Measurements from ENCODE around the gene NDUFB10. TPM values are rescaled to one million over a fixed set of nuclear protein-coding genes. Genes with fewer than 3 reads are reported as not detected.

NDUFB10 gene
- polyA plus RNA-seq, 1 donor = 145 TPM

DNA sequence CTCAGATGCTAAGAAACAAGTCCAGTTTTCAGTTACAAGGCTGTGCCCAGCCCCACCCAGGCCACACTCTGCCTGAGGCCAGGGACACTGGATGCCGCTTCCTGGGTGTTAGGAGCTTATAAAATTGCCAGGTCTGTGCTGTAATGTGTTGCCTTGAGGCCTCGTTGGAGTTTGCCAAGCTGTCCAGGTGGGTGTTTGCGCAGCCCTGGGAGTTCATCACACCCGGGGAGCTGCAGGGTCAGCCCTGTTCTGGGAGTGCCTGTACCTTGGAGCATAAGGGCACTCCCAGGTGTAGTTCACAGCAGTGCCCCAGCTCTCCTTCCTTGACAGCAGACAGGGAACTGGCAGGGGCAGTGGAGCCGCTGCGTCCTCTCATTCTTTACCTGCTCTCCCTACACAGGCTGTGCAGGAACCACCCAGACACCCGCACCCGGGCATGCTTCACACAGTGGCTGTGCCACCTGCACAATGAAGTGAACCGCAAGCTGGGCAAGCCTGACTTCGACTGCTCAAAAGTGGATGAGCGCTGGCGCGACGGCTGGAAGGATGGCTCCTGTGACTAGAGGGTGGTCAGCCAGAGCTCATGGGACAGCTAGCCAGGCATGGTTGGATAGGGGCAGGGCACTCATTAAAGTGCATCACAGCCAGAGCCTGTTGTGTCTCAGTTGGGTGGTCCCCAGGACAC is 26.3 kb downstream of the NDUFB10 start:
- no peak for DNase-seq

GRCh38 chr16:1987198-1987597 is 27.9 kb downstream of the NDUFB10 start:
- DNase-seq = no peak

GRCh38 chr16:1989209-1990100 is 30.1 kb downstream of the NDUFB10 start, which contains the start of gene SYNGR3:
Gene SYNGR3, plus strand, starts transcription at chr16:1989970. Its CDS starts 133 bp downstream, at chr16:1990103.
- DNase-seq = no peak

DNA sequence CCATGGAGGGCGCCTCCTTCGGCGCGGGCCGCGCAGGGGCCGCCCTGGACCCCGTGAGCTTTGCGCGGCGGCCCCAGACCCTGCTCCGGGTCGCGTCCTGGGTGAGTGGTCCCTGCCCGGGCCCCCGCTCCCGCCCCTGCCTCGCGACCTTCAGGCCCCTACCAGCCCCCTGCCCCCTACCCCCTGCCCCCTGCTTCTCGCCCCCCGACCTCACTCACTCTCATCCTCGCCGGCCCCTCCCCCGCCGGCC is 30.7 kb downstream of the NDUFB10 start:
- no peak for DNase-seq

DNA sequence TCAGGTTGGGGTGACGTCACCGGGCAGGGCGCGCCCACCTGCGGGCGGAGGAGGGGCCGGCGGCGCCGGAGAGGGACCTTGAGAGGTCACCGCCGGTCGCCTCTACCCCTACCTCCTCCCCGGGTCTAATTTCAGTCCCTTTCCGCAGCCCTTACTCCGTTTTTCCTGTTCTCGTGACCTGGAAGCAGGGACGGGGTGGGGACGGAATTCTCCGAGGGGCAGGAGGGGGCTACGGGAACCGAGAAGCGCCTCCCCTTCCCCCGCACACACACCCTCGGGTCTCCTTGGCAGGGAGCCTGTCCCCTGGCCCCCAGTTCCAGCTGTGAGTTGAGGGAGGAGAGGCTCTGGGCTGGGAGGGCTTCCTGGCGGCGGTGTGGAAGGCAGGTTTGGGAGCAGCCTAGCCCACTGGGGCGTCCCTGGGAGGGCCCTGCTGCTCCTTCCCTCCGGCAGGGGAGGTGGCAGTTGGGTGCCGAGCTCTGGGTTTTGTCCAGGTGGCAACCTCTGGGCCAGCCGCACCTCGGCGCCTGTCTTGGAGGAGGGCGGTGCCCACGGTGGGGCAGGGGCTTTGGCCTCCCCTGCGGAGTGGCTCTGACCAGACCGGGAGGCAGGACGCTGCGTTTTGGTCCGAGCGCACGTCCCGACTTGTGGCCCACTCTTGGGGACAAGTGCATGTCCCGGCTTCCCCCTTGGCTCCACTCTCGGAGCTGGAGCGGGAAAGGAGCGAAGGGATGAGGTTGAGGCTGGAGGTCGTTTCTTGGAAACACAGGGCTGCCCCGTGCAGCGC is 31.2 kb downstream of the NDUFB10 start:
- no peak for DNase-seq

GRCh38 chr16:1991135-1991551 is 31.8 kb downstream of the NDUFB10 start:
- DNase-seq = no peak

GRCh38 chr16:1991588-1991947 is 32.2 kb downstream of the NDUFB10 start:
- no peak for DNase-seq

DNA sequence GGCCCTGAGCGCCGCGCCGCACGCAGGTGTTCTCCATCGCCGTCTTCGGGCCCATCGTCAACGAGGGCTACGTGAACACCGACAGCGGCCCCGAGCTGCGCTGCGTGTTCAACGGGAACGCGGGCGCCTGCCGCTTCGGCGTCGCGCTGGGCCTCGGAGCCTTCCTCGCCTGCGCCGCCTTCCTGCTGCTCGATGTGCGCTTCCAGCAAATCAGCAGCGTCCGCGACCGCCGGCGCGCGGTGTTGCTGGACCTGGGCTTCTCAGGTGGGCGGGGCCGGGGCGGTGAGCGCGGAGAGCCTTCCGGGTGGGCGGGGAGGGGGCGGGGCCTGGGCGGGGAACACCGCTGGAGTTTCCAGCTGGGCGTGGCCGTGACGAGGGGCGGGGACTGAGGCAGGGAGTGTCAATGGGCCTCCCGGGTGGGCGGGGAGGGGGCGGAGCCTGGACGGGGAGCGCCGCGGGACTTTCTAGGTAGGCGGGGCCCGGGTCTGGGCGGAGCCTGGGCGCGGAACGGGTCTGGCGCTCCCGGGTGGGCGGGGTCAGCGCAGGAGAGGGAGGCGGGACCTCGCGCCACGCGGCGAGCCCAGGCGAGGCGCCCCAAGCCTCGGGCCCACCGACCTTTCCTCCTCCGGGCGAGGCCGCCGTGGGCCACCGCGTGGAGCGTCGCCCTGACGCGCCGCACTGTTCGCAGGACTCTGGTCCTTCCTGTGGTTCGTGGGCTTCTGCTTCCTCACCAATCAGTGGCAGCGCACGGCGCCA is 32.8 kb downstream of the NDUFB10 start:
- peak; percentile 85 for DNase-seq

- DNase-seq = no peak
Measured at GRCh38 chr16:1992704-1993317, 33.5 kb downstream of the NDUFB10 start.

GRCh38 chr16:1993731-1994131 is 34.4 kb downstream of the NDUFB10 start:
- DNase-seq = no peak

- DNase-seq = no peak
Measured at GRCh38 chr16:1997494-1998359, 38.4 kb downstream of the NDUFB10 start.

- DNase-seq = no peak
Measured at GRCh38 chr16:1998360-1998835, 39.1 kb downstream of the NDUFB10 start.

- DNase-seq = no peak
Measured at GRCh38 chr16:1998852-1999801, 39.8 kb downstream of the NDUFB10 start.

GRCh38 chr16:1999866-2000514 is 40.7 kb downstream of the NDUFB10 start:
- no peak for DNase-seq

GRCh38 chr16:2001035-2001434 is 41.7 kb downstream of the NDUFB10 start:
- DNase-seq = no peak

DNA sequence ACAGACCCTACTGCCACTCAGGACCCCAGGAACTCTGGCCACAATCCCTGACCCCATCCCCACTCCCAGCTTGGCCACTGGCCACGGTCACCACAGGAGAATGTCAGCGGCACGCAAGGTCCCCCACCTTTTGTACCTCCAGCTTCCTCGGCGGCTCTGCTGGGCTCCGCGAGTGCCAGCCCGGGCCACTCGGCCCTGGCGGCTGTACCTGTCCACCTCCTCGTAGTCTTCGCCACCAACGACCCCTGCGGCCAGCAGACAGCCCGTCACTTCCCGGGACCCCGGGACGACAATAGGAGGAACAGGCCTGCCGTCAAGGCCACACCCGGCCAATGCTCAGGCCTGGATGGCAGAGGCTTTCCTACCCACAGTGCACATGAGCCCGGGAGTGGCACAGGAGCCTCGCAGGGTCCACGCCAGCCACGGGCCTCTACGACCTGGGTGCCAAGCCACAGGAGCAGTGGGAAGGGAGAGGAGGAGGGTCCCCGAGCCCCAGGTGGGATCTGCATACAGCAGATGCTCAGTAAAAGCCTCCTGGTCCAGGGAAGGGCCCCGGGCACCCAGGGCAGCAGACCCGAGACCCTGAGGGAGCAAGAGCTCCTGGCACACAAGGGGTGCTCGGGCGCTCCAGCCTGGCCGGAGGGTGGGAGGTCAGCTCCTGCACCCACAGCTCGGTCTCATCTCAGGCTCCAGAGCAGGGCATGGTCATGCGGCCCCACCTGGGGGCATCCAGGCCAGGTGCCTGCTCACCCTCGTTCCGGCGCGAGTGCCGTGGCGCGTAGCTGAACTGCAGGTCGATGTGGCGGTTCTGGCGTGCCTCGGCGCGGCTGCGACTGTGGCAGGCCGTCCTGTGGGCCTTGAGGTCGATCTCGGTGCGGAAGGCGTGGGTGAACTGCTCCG is 42.4 kb downstream of the NDUFB10 start:
- no peak for DNase-seq

GRCh38 chr16:2002406-2003230 is 43.3 kb downstream of the NDUFB10 start:
- no peak for DNase-seq
